D721Med (cell line): ENCODE results near the gene HFE.
A peak's percentile ranks its signal among the peaks of the same experiment; 100 is the strongest.
"Not testable (repeated sequence)": the region's sequence is repeated elsewhere in the genome, so short reads cannot be mapped to it uniquely, and the experiment has no call there.

Source experiments
- DNase-seq: peaks from one replicate; pipeline ENCODE4 v3.0.0; 2011; ENCODE audit warnings: low spot score; ENCODE audit not compliant: insufficient read length
- FAIRE-seq: peaks from 2 replicates; lab custom pipeline; 2011; peaks lifted over from hg19 to GRCh38; lab: Jason Lieb, UNC
- TF ChIP-seq, protein P1 (sequence below): IDR thresholded peaks from 2 replicates; pipeline ENCODE4 v1.5.1; 2012; ENCODE audit warnings: mild to moderate bottlenecking, control low read depth; ENCODE audit not compliant: insufficient read depth; ENCODE audit errors: missing control alignments

Gene HFE

DNA sequence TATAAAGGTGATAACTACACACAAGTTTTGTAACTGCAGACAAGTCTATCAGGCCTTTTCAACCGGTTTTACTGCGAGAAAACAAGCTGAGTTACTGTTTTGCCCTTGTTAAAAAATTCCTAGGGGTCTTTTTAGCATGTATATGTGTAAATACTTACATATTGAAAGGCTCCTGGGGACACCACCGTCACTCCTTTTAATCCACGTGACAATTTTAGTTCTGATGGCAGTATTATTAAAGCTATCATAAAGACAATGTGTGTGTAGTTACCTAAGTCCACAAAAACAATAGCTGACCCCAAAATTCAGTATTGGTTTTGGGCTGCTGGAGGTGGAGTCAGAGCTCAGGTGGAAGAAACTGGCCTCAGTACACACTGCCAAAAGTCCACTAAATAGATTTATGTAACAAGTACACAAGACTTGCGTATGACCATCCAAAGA, 41.3 kb upstream of the HFE start:
- TF ChIP-seq, protein P1, sequence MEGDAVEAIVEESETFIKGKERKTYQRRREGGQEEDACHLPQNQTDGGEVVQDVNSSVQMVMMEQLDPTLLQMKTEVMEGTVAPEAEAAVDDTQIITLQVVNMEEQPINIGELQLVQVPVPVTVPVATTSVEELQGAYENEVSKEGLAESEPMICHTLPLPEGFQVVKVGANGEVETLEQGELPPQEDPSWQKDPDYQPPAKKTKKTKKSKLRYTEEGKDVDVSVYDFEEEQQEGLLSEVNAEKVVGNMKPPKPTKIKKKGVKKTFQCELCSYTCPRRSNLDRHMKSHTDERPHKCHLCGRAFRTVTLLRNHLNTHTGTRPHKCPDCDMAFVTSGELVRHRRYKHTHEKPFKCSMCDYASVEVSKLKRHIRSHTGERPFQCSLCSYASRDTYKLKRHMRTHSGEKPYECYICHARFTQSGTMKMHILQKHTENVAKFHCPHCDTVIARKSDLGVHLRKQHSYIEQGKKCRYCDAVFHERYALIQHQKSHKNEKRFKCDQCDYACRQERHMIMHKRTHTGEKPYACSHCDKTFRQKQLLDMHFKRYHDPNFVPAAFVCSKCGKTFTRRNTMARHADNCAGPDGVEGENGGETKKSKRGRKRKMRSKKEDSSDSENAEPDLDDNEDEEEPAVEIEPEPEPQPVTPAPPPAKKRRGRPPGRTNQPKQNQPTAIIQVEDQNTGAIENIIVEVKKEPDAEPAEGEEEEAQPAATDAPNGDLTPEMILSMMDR = no peak
- FAIRE-seq (no peak), DNase-seq (no peak)

DNA sequence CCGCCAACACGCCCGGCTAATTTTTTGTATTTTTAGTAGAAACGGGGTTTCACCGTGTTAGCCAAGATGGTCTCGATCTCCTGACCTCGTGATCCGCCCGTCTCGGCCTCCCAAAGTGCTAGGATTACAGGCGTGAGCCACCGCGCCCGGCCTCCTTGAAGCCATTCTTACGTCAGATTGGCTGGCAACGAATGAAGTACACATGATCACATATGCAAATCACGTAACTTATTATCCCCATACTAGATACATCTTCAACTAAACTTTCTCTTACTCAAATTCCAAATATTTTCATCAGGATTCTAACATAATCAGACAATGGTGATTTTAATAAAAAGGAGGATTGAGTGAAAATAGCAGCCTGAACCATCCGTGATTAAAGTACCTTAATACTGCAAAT, 39.9 kb upstream of the HFE start:
- not testable (repeated sequence) for FAIRE-seq, DNase-seq

DNA sequence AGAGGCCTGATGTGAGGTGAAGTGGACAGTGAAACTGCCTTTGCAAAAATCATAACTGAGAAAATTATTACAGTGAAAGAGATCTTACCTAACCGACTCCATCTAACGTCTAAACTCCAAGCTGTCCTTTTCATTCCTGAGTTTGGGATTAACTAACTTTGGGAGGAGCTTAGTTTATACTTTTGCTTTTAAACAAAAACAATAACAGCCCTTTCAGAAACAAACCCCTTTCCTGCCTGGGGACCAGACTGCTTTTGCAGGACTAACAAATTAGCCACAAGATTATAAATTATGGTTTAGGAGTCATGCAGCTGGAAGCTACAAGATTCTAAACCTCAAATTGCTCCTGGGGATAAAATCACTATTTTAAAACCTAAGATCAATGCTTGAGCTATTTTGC, 38.6 kb upstream of the HFE start:
- FAIRE-seq (no peak), DNase-seq (no peak)
- TF ChIP-seq, protein P1 = no peak

DNA sequence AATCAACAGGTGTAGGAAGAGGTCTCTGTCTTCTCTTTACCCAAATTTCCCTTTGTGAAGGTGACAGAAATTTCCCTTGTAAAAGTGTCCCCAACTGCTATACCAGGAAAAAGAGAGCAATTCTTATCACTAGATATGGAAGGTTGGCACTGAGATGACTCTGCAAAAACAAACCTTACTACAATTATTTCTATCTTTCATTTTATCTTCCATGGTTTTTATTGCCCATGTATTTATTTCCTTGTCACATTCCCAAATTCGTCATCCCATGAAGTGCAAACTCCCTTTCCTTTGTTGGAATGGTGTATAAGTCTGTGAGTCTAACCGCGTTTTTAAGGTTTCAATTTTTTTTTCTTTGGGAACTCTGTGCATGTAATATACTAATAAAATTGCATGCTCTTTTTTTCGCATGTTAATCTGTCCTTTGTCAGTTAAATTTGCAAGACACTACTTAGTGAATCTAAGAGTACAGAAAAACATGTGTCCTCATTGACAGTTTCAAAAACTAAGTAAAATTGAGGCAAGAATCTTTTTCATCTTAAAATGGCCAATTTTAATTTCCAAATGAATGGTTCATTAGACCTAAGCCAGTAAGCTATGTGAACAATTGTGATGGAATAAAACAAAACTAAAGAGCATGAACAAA, 35.4 kb upstream of the HFE start:
- no peak for DNase-seq
- FAIRE-seq = no peak
- TF ChIP-seq, protein P1 = no peak

- DNase-seq, FAIRE-seq: not testable (repeated sequence)
Observed at GRCh38 chr6:26052762-26053250, 34.4 kb upstream of the HFE start.

DNA sequence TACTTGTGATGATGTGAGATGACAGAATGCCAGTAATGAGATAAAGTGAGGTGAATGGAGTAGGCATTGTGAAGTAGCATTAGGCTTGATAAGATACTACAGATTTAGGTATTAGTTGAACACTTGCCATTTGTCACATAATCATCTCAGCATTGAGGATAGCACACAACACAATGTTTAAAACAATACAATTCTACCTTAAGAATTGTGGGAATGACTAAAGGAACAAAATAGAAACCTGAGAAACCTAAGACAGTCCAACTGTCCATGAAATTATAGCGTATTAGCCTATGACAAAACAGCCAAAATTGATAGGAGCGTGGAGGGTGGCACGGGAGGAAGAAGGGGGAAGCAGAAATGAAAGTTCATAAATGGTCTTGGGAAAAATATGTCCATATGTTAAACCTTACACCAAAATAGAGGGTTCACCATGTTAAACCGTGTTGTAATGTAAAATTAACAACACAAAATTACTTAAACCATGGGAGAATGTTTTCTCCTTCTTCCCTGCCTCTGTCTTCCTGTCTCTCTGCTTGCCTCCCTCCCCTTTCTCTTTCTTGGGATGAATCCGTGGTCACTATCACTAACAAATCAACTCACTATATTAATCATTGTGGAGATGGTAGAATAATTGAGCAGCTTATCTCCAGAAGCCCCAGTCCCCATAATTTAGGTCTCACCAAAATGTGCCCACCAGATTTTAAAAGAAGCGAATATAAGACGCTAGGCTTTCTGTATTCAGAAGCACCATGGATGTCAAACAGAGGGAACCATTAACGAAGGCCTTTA, 33.0 kb upstream of the HFE start:
- FAIRE-seq (no peak), DNase-seq (no peak)
- TF ChIP-seq, protein P1 = no peak

GRCh38 chr6:26054781-26055718, 32.2 kb upstream of the HFE start:
- TF ChIP-seq, protein P1 = no peak
- FAIRE-seq = no peak
- peak; percentile 30 for DNase-seq
